HepG2 (cell line): ENCODE measurements around the gene DPM2. TPM values are rescaled to one million over a fixed set of nuclear protein-coding genes. Genes with fewer than 3 reads are reported as not detected.

Experiments
- BORCS8-MEF2B ChIP-seq: sonication (generic); formaldehyde crosslinking; IDR thresholded peaks from 2 replicates; pipeline ENCODE4 v1.8.0; 2022; ENCODE audit warnings: mild to moderate bottlenecking, missing genetic modification reagents
- DMAP1 ChIP-seq: IDR thresholded peaks from 2 replicates; pipeline ENCODE4 v1.6.1; 2016
- NKX3-1 ChIP-seq: sonication (generic); formaldehyde crosslinking; IDR thresholded peaks from 2 replicates; pipeline ENCODE4 v1.5.0; 2020; ENCODE audit warnings: missing genetic modification reagents
- NR2F6 ChIP-seq, 2 experiments: IDR thresholded peaks; 2 replicates each; pipeline ENCODE4 v1.6.1; 2016; ENCODE audit warnings: antibody characterized with exemption in 1 of 2, mild to moderate bottlenecking in 1 of 2
- ONECUT2 ChIP-seq: sonication (generic); formaldehyde crosslinking; IDR thresholded peaks from 2 replicates; pipeline ENCODE4 v1.4.0; 2020; ENCODE audit warnings: missing genetic modification reagents
- PITX1 ChIP-seq: sonication (generic); formaldehyde crosslinking; IDR thresholded peaks from 2 replicates; pipeline ENCODE4 v1.5.1; 2020; ENCODE audit warnings: mild to moderate bottlenecking, missing genetic modification reagents
- POLR2G ChIP-seq: fragments of 200-400 bp; formaldehyde crosslinking; IDR thresholded peaks from 2 replicates; pipeline ENCODE4 v1.6.1; 2018; ENCODE audit warnings: mild to moderate bottlenecking, low read depth, low read length, moderate library complexity
- RELA ChIP-seq: sonication (generic); formaldehyde crosslinking; IDR thresholded peaks from 2 replicates; pipeline ENCODE4 v1.4.0; 2020; ENCODE audit warnings: missing genetic modification reagents
- SMC3 ChIP-seq: IDR thresholded peaks from 2 replicates; pipeline ENCODE4 v1.6.1; 2011; ENCODE audit warnings: low read length, improper control_type of control experiment
- YY1 ChIP-seq: IDR thresholded peaks from 2 replicates; pipeline ENCODE4 v1.6.1; 2011; ENCODE audit warnings: low read length, low read depth, moderate library complexity, mild to moderate bottlenecking; ENCODE audit not compliant: insufficient read depth, insufficient replicate concordance
- ZNF331 ChIP-seq: sonication (generic); formaldehyde crosslinking; IDR thresholded peaks from 2 replicates; pipeline ENCODE4 v1.4.0; 2020; ENCODE audit warnings: missing genetic modification reagents
- ZNF510 ChIP-seq: sonication (generic); formaldehyde crosslinking; IDR thresholded peaks from 2 replicates; pipeline ENCODE4 v1.4.0; 2020; ENCODE audit warnings: low read depth, mild to moderate bottlenecking, missing genetic modification reagents
- ZNF703 ChIP-seq: sonication (generic); formaldehyde crosslinking; IDR thresholded peaks from 2 replicates; pipeline ENCODE4 v1.5.1; 2020; ENCODE audit warnings: missing genetic modification reagents, mild to moderate bottlenecking, moderate library complexity, borderline replicate concordance
- ZNF788 ChIP-seq: sonication (generic); formaldehyde crosslinking; IDR thresholded peaks from 2 replicates; pipeline ENCODE4 v1.5.0; 2020; ENCODE audit warnings: mild to moderate bottlenecking, missing genetic modification reagents, borderline replicate concordance
- ZSCAN9 ChIP-seq: IDR thresholded peaks from 2 replicates; pipeline ENCODE4 v1.6.1; 2016; ENCODE audit warnings: borderline replicate concordance
- polyA plus RNA-seq, 8 experiments: library from polyadenylated mRNA; depleted of rRNA in 3 of 8; stranded (reverse) in 7 of 8; unstranded in 1 of 8; fragments of >200 nt; fragmentation: Illumina TruSeq in 4 of 8; extraction: Trizol in 4 of 8; gene quantifications; 2 replicates each; pipeline versions ENCODE4 v1.2.1 to v1.2.3, GENCODE V29; 2011 to 2016; ENCODE audit warnings: low read depth in 4 of 8, missing spikeins in 1 of 8, mixed read lengths in 1 of 8; ENCODE audit not compliant: insufficient read depth in 1 of 8
- total RNA-seq, 5 experiments: library from RNA; depleted of rRNA; stranded (reverse); fragments of >200 nt; fragmentation: Illumina TruSeq; extraction: Trizol; gene quantifications; 2 replicates each; pipeline ENCODE4 v1.2.3, GENCODE V29; 2016; ENCODE audit warnings: low read depth in 1 of 5
- TF ChIP-seq, protein P1 (sequence below), 2 experiments: fragments of 450-650 bp in 1 of 2; sonication (generic) in 1 of 2; formaldehyde crosslinking; IDR thresholded peaks; 2 replicates each; pipeline versions ENCODE4 v1.5.0 to v1.8.0; 2020 to 2022; ENCODE audit warnings: mild to moderate bottlenecking in 1 of 2, missing genetic modification reagents in 1 of 2
- TF ChIP-seq, protein P2 (sequence below): sonication (generic); formaldehyde crosslinking; IDR thresholded peaks from 2 replicates; pipeline ENCODE4 v1.5.0; 2020; ENCODE audit warnings: mild to moderate bottlenecking, missing genetic modification reagents, borderline replicate concordance
- TF ChIP-seq, protein P3 (sequence below): sonication (generic); formaldehyde crosslinking; IDR thresholded peaks from 2 replicates; pipeline ENCODE4 v1.4.0; 2020; ENCODE audit warnings: mild to moderate bottlenecking, missing genetic modification reagents
- TF ChIP-seq, protein P4 (sequence below): conservative IDR thresholded peaks from 2 replicates; pipeline ENCODE4 v1.6.1; 2018; ENCODE audit warnings: missing genetic modification reagents

Gene DPM2
- total and polyA plus RNA-seq, 2 of the 13 experiments (the other 11 are each of a cell fraction or from before 2014, with no cell fraction given) = 24.8 to 35.3 TPM

DNA sequence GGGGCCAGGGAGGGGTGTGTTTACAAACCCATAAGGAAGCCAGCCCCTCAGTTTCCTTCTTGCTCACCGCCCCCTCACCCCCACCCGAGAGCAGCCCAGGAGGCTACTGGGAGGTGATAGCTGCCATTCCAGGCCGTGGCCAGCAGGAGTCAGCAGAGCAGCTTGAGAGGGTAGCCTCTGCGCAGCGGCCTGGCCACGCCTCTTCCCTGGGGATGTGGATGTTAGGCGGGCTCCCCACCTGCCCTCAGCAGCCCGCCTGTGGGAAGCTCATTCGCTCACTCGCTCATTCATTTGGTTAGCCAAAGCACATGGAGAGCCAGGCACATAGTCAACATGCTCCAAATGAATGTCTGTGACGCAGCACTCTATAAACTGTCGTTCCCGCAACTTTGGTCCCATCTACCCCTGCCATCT is 6.1 kb upstream of the DPM2 start (continued):
- TF ChIP-seq ONECUT2 (no peak), SMC3 (peak; percentile 47; the same call in 1 of the 2 replicates), PITX1 (CRISPR knock-in tag) (no peak), POLR2G (no peak), ZNF788 (CRISPR knock-in tag) (peak; percentile 27; the same call in 1 of the 2 replicates), YY1 (no peak), ZNF703 (CRISPR knock-in tag) (no peak), NKX3-1 (CRISPR knock-in tag) (no peak), BORCS8-MEF2B (no peak), ZSCAN9 (no peak), ZNF510 (CRISPR knock-in tag) (no peak), DMAP1 (CRISPR knock-in tag) (no peak), ZNF331 (CRISPR knock-in tag) (peak; percentile 46), NR2F6 (IDR thresholded peaks at IDR 0.05) (no peak), NR2F6 (CRISPR knock-in tag; IDR thresholded peaks at IDR 0.05) (no peak), RELA (CRISPR knock-in tag) (no peak)
- TF ChIP-seq, protein P1, sequence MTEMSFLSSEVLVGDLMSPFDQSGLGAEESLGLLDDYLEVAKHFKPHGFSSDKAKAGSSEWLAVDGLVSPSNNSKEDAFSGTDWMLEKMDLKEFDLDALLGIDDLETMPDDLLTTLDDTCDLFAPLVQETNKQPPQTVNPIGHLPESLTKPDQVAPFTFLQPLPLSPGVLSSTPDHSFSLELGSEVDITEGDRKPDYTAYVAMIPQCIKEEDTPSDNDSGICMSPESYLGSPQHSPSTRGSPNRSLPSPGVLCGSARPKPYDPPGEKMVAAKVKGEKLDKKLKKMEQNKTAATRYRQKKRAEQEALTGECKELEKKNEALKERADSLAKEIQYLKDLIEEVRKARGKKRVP (CRISPR knock-in tag; IDR thresholded peaks at IDR 0.05) = no peak
- TF ChIP-seq, protein P2, sequence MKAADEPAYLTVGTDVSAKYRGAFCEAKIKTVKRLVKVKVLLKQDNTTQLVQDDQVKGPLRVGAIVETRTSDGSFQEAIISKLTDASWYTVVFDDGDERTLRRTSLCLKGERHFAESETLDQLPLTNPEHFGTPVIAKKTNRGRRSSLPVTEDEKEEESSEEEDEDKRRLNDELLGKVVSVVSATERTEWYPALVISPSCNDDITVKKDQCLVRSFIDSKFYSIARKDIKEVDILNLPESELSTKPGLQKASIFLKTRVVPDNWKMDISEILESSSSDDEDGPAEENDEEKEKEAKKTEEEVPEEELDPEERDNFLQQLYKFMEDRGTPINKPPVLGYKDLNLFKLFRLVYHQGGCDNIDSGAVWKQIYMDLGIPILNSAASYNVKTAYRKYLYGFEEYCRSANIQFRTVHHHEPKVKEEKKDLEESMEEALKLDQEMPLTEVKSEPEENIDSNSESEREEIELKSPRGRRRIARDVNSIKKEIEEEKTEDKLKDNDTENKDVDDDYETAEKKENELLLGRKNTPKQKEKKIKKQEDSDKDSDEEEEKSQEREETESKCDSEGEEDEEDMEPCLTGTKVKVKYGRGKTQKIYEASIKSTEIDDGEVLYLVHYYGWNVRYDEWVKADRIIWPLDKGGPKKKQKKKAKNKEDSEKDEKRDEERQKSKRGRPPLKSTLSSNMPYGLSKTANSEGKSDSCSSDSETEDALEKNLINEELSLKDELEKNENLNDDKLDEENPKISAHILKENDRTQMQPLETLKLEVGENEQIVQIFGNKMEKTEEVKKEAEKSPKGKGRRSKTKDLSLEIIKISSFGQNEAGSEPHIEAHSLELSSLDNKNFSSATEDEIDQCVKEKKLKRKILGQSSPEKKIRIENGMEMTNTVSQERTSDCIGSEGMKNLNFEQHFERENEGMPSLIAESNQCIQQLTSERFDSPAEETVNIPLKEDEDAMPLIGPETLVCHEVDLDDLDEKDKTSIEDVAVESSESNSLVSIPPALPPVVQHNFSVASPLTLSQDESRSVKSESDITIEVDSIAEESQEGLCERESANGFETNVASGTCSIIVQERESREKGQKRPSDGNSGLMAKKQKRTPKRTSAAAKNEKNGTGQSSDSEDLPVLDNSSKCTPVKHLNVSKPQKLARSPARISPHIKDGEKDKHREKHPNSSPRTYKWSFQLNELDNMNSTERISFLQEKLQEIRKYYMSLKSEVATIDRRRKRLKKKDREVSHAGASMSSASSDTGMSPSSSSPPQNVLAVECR (CRISPR knock-in tag) = peak; percentile 35; the same call in 1 of the 2 replicates
- TF ChIP-seq, protein P3, sequence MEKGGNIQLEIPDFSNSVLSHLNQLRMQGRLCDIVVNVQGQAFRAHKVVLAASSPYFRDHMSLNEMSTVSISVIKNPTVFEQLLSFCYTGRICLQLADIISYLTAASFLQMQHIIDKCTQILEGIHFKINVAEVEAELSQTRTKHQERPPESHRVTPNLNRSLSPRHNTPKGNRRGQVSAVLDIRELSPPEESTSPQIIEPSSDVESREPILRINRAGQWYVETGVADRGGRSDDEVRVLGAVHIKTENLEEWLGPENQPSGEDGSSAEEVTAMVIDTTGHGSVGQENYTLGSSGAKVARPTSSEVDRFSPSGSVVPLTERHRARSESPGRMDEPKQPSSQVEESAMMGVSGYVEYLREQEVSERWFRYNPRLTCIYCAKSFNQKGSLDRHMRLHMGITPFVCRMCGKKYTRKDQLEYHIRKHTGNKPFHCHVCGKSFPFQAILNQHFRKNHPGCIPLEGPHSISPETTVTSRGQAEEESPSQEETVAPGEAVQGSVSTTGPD = no peak
- TF ChIP-seq, protein P4, sequence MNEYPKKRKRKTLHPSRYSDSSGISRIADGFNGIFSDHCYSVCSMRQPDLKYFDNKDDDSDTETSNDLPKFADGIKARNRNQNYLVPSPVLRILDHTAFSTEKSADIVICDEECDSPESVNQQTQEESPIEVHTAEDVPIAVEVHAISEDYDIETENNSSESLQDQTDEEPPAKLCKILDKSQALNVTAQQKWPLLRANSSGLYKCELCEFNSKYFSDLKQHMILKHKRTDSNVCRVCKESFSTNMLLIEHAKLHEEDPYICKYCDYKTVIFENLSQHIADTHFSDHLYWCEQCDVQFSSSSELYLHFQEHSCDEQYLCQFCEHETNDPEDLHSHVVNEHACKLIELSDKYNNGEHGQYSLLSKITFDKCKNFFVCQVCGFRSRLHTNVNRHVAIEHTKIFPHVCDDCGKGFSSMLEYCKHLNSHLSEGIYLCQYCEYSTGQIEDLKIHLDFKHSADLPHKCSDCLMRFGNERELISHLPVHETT = no peak
